Prostate gland (tissue), 2 donors: ENCODE measurements around the gene ANKRD27.

Experiments used
- CTCF ChIP-seq, 4 experiments: fragments of 200-600 bp in 2 of 4; fragments of 450-650 bp in 2 of 4; sonication (generic) in 2 of 4; IDR thresholded peaks; 1 replicate in 3 of 4; 2 replicates in 1 of 4; pipeline ENCODE4 v1.5.1; 2016 to 2019; ENCODE audit warnings: antibody characterized with exemption in 4 of 4, mild to moderate bottlenecking in 2 of 4, moderate library complexity in 2 of 4
- POLR2AphosphoS5 ChIP-seq: sonication (generic); formaldehyde crosslinking; IDR thresholded peaks from one replicate; pipeline ENCODE4 v1.6.1; 2017; ENCODE audit warnings: antibody characterized with exemption

GRCh38 chr19:32637480-32637879 lies 37.5 kb downstream of the ANKRD27 start:
- TF ChIP-seq CTCF (IDR thresholded peaks at IDR 0.05) (no peak), POLR2AphosphoS5 (no peak)
